Fibroblast of lung (primary cell): ENCODE data around the gene AKAP12. TPM values are rescaled to one million over a fixed set of nuclear protein-coding genes. Genes with fewer than 3 reads are reported as not detected.
A peak's percentile ranks its signal among the peaks of the same experiment; 100 is the strongest.

Experiments used
- DNase-seq, 2 donors: peaks; one replicate each; pipeline versions ENCODE4 v3.0.0 to v3.0.0-alpha.2; 2010; ENCODE audit warnings: low read depth in 2 of 2
- H2AFZ ChIP-seq: 2 replicates; pipeline ENCODE4 v1.5.1; 2012; ENCODE audit warnings: low read length, control low read depth, inconsistent platforms
- H3K27ac ChIP-seq: 2 replicates; pipeline ENCODE4 v1.5.1; 2011; ENCODE audit warnings: low read length, control low read depth; ENCODE audit not compliant: insufficient read depth
- H3K27me3 ChIP-seq: 2 replicates; pipeline ENCODE4 v1.5.1; 2011; ENCODE audit warnings: mild to moderate bottlenecking, low read length; ENCODE audit not compliant: control insufficient read depth, insufficient read depth
- H3K36me3 ChIP-seq: 2 replicates; pipeline ENCODE4 v1.5.1; 2011; ENCODE audit warnings: low read length; ENCODE audit not compliant: control insufficient read depth, insufficient read depth
- H3K4me1 ChIP-seq: 2 replicates; pipeline ENCODE4 v1.5.1; 2011; ENCODE audit warnings: low read length; ENCODE audit not compliant: control insufficient read depth, insufficient read depth; ENCODE audit errors: extremely low read depth
- H3K4me2 ChIP-seq: 2 replicates; pipeline ENCODE4 v1.5.1; 2011; ENCODE audit warnings: low read length, control low read depth; ENCODE audit not compliant: insufficient read depth; ENCODE audit errors: extremely low read depth
- H3K4me3 ChIP-seq, 4 experiments: fragments of 200-600 bp in 1 of 4; sonication (generic) in 1 of 4; replicated peaks in 1 of 4; 2 replicates each; pipeline ENCODE4 v1.5.1; 2011 to 2016; ENCODE audit warnings: low read length in 4 of 4, low read depth in 3 of 4, mild to moderate bottlenecking in 3 of 4, control low read depth in 2 of 4, inconsistent platforms in 1 of 4, mixed read lengths in 1 of 4; ENCODE audit not compliant: insufficient read depth in 1 of 4; ENCODE audit errors: control extremely low read depth in 1 of 4
- H3K79me2 ChIP-seq: 2 replicates; pipeline ENCODE4 v1.5.1; 2012; ENCODE audit warnings: mild to moderate bottlenecking, low read length, inconsistent platforms; ENCODE audit not compliant: control insufficient read depth, insufficient read depth
- H3K9ac ChIP-seq: 2 replicates; pipeline ENCODE4 v1.5.1; 2011; ENCODE audit warnings: mild to moderate bottlenecking, low read length, control low read depth; ENCODE audit not compliant: insufficient read depth
- H3K9me3 ChIP-seq: 2 replicates; pipeline ENCODE4 v1.5.1; 2012; ENCODE audit warnings: low read depth, low read length; ENCODE audit not compliant: control insufficient read depth, insufficient read depth
- H4K20me1 ChIP-seq: 2 replicates; pipeline ENCODE4 v1.5.1; 2011; ENCODE audit warnings: low read length; ENCODE audit not compliant: control insufficient read depth, insufficient read depth; ENCODE audit errors: extremely low read depth
- CTCF ChIP-seq, 2 donors: IDR thresholded peaks in 1 of 2; conservative IDR thresholded peaks in 1 of 2; 1 replicate in 1 of 2; 2 replicates in 1 of 2; pipeline ENCODE4 v1.5.1; 2011 to 2012; ENCODE audit warnings: low read length in 2 of 2, control low read depth in 1 of 2, inconsistent platforms in 1 of 2, low read depth in 1 of 2, mild to moderate bottlenecking in 1 of 2
- EZH2 ChIP-seq: IDR thresholded peaks from 2 replicates; pipeline ENCODE4 v1.5.1; 2012; ENCODE audit warnings: low read length, control low read depth, mild to moderate bottlenecking; ENCODE audit errors: missing control alignments
- polyA plus RNA-seq, 2 donors: library from polyadenylated mRNA; depleted of rRNA in 1 of 2; stranded (reverse) in 1 of 2; unstranded in 1 of 2; fragments of >200 nt; gene quantifications; 2 replicates each; pipeline ENCODE4 v1.2.1, GENCODE V29; 2011 to 2012; ENCODE audit warnings: missing spikeins in 1 of 2
- total RNA-seq: library from RNA; depleted of rRNA; stranded (reverse); fragments of >200 nt; gene quantifications from 2 replicates; pipeline ENCODE4 v1.2.1, GENCODE V29; 2014

AKAP12 gene
- total and polyA plus RNA-seq, 2 donors (not counting 1 experiment from before 2014, with no cell fraction given): 68.5 to 133 TPM

- no peak overlapping the region for H3K4me2 ChIP-seq
- TF ChIP-seq EZH2 (no peak), CTCF (conservative IDR thresholded peaks at IDR 0.05 in 1 of 2, IDR thresholded peaks at IDR 0.05 in 1 of 2; ENCODE audit: low read depth in 1 of 2, low read length in 2 of 2) (no peak)
- no peaks in the 10 kb centered on the region for H3K9me3 ChIP-seq
- H3K27ac ChIP-seq: no peak overlapping the region
- no peaks in the 10 kb centered on the region for H4K20me1 ChIP-seq
- no peaks in the 10 kb centered on the region for H3K79me2 ChIP-seq
- no peaks in the 10 kb centered on the region for H3K36me3 ChIP-seq
- no peak overlapping the region for H3K9ac ChIP-seq
- no peaks in the 10 kb centered on the region for H3K27me3 ChIP-seq
- H3K4me3 ChIP-seq: no peak overlapping the region
- no peak for DNase-seq
- H3K4me1 ChIP-seq: peaks cover 3% of the 10 kb centered on the region
- H2AFZ ChIP-seq: no peak overlapping the region
These were observed 16.0 kb downstream of the AKAP12 start for GRCh38 chr6:151255811-151256210.

GRCh38 chr6:151257985-151258445 is 18.2 kb downstream of the AKAP12 start:
- Histone ChIP-seq H4K20me1 (no peaks in the 10 kb centered on the region), H3K4me3 (no peak overlapping the region), H3K9me3 (no peaks in the 10 kb centered on the region), H3K9ac (no peak overlapping the region), H2AFZ (peak overlapping the region; percentile 29), H3K4me2 (no peak overlapping the region), H3K27me3 (no peaks in the 10 kb centered on the region), H3K36me3 (no peaks in the 10 kb centered on the region), H3K79me2 (no peaks in the 10 kb centered on the region), H3K27ac (no peak overlapping the region), H3K4me1 (peaks cover 3% of the 10 kb centered on the region)
- peak; percentile 41 to 43 for DNase-seq
- no peak for TF ChIP-seq EZH2
- TF ChIP-seq CTCF (conservative IDR thresholded peaks at IDR 0.05 in 1 of 2, IDR thresholded peaks at IDR 0.05 in 1 of 2; ENCODE audit: low read depth in 1 of 2, low read length in 2 of 2): no peak

- no peaks in the 10 kb centered on the region for H3K79me2 ChIP-seq
- H3K4me2 ChIP-seq: no peak overlapping the region
- H3K4me3 ChIP-seq: no peak overlapping the region
- no peaks in the 10 kb centered on the region for H3K27me3 ChIP-seq
- DNase-seq: peak in 1 of 2 donors; percentile 33
- H3K9ac ChIP-seq: no peak overlapping the region
- no peaks in the 10 kb centered on the region for H3K36me3 ChIP-seq
- no peaks in the 10 kb centered on the region for H3K4me1 ChIP-seq
- H2AFZ ChIP-seq: no peak overlapping the region
- no peak for TF ChIP-seq EZH2
- TF ChIP-seq CTCF (conservative IDR thresholded peaks at IDR 0.05 in 1 of 2, IDR thresholded peaks at IDR 0.05 in 1 of 2; ENCODE audit: low read depth in 1 of 2, low read length in 2 of 2): no peak
- H3K9me3 ChIP-seq: no peaks in the 10 kb centered on the region
- H4K20me1 ChIP-seq: no peaks in the 10 kb centered on the region
- H3K27ac ChIP-seq: no peak overlapping the region
These were observed 20.4 kb downstream of the AKAP12 start for GRCh38 chr6:151260205-151260604.
